ENCODE data around the gene FIBP. TPM values are rescaled to one million over a fixed set of nuclear protein-coding genes. Genes with fewer than 3 reads are reported as not detected.

FIBP gene
- total RNA-seq: 10 to 100 TPM; 80.4 to 89.0 TPM

GRCh38 chr11:65888163-65888814, at the start of gene FIBP:
Gene FIBP (minus strand): TSS chr11:65888471. CDS start chr11:65888418, 53 bp downstream.
- Mint-ChIP-seq H3K27ac (peak within 1 kb of the TSS; percentile 96), H3K4me3 (peak within 1 kb of the TSS; percentile 98), H3K9me3 (ENCODE audit: insufficient read depth) (no peaks in the 10 kb centered on the region), H3K27me3 (ENCODE audit: low read depth) (no peaks in the 10 kb centered on the region), H3K36me3 (ENCODE audit: low read depth) (peaks cover 47% of the 10 kb centered on the region), H3K4me1 (ENCODE audit: low read depth) (peaks cover 70% of the 10 kb centered on the region)
- ChIA-PET CTCF (interaction anchor here (0.7 to 19.5 kb wide), 36 partner anchors 9 to 313 kb away, joined by 3 to 584 read pairs (median 6); partner anchors contain the start of genes AP5B1, BANF1, C11orf68 and CFL1), POLR2A (interaction anchor here (0.8 to 19.3 kb wide), 12 partner anchors 8 to 114 kb away, joined by 3 to 305 read pairs (median 8); partner anchors contain the start of genes BANF1, C11orf68, CFL1 and CTSW)
- ATAC-seq (peak; percentile 62), DNase-seq (peak; percentile 98)

GRCh38 chr11:65937766-65938165, 49.5 kb upstream of the FIBP start:
- no peaks in the 10 kb centered on the region for H3K9me3 Mint-ChIP-seq (ENCODE audit: insufficient read depth)
- ChIA-PET POLR2A (interaction anchor here (0.6 to 0.9 kb wide), 2 partner anchors 37 to 210 kb away, joined by 5 read pairs; no protein-coding TSS in a partner anchor), CTCF (interaction anchor here (0.7 to 1.0 kb wide), 2 partner anchors 19 to 48 kb away, joined by 3 read pairs; no protein-coding TSS in a partner anchor)
- peaks cover 3% of the 10 kb centered on the region for H3K4me1 Mint-ChIP-seq (ENCODE audit: low read depth)
- no peak for ATAC-seq
- peaks cover 20% of the 10 kb centered on the region for H3K27me3 Mint-ChIP-seq (ENCODE audit: low read depth)
- H3K27ac Mint-ChIP-seq: no peak overlapping the region
- no peaks in the 10 kb centered on the region for H3K36me3 Mint-ChIP-seq (ENCODE audit: low read depth)
- no peak for DNase-seq
- no peak overlapping the region for H3K4me3 Mint-ChIP-seq

GRCh38 chr11:65934014-65934413, 45.7 kb upstream of the FIBP start:
- H3K4me1 Mint-ChIP-seq (ENCODE audit: low read depth): peaks cover 34% of the 10 kb centered on the region
- no peak overlapping the region for H3K27ac Mint-ChIP-seq
- peaks cover 6% of the 10 kb centered on the region for H3K36me3 Mint-ChIP-seq (ENCODE audit: low read depth)
- H3K27me3 Mint-ChIP-seq (ENCODE audit: low read depth): peaks cover 11% of the 10 kb centered on the region
- ChIA-PET CTCF (interaction anchor here (0.8 to 2.0 kb wide), 4 partner anchors 16 to 50 kb away, joined by 3 to 6 read pairs (median 4); partner anchors contain the start of gene CCDC85B), POLR2A (no interaction called here)
- H3K9me3 Mint-ChIP-seq (ENCODE audit: insufficient read depth): no peaks in the 10 kb centered on the region
- no peak for DNase-seq
- H3K4me3 Mint-ChIP-seq: no peak overlapping the region
- ATAC-seq: no peak

- no peaks in the 10 kb centered on the region for H3K9me3 Mint-ChIP-seq (ENCODE audit: insufficient read depth)
- peak overlapping the region; percentile 82 for H3K27ac Mint-ChIP-seq
- ATAC-seq (no peak), DNase-seq (no peak)
- H3K36me3 Mint-ChIP-seq (ENCODE audit: low read depth): peaks cover 12% of the 10 kb centered on the region
- no peak overlapping the region for H3K4me3 Mint-ChIP-seq
- POLR2A ChIA-PET: interaction anchor here (0.7 to 3.7 kb wide), 5 partner anchors 9 to 46 kb away, joined by 3 to 24 read pairs (median 4); partner anchors contain the start of genes CCDC85B and FIBP
- peaks cover 2% of the 10 kb centered on the region for H3K27me3 Mint-ChIP-seq (ENCODE audit: low read depth)
- H3K4me1 Mint-ChIP-seq (ENCODE audit: low read depth): peaks cover 48% of the 10 kb centered on the region
- CTCF ChIA-PET: interaction anchor here (0.9 to 2.6 kb wide), 12 partner anchors 9 to 153 kb away, joined by 3 to 43 read pairs (median 6); partner anchors contain the start of genes CCDC85B and FIBP
Observed at GRCh38 chr11:65932558-65932919, 44.3 kb upstream of the FIBP start.

GRCh38 chr11:65931773-65932557, 43.7 kb upstream of the FIBP start:
- Mint-ChIP-seq H3K27ac (peak overlapping the region; percentile 82), H3K9me3 (ENCODE audit: insufficient read depth) (no peaks in the 10 kb centered on the region), H3K27me3 (ENCODE audit: low read depth) (no peaks in the 10 kb centered on the region), H3K36me3 (ENCODE audit: low read depth) (peaks cover 12% of the 10 kb centered on the region), H3K4me1 (ENCODE audit: low read depth) (peaks cover 54% of the 10 kb centered on the region), H3K4me3 (no peak overlapping the region)
- peak; percentile 46 for DNase-seq
- no peak for ATAC-seq
- ChIA-PET POLR2A (interaction anchor here (0.7 to 3.7 kb wide), 9 partner anchors 9 to 72 kb away, joined by 3 to 24 read pairs (median 3); partner anchors contain the start of genes CCDC85B, FIBP and SART1), CTCF (interaction anchor here (1.0 to 2.6 kb wide), 11 partner anchors 8 to 72 kb away, joined by 3 to 43 read pairs (median 6); partner anchors contain the start of genes CCDC85B and FIBP)

GRCh38 chr11:65928667-65929066, 40.4 kb upstream of the FIBP start:
- H3K4me1 Mint-ChIP-seq (ENCODE audit: low read depth): peaks cover 62% of the 10 kb centered on the region
- peak overlapping the region; percentile 73 for H3K4me3 Mint-ChIP-seq
- no peaks in the 10 kb centered on the region for H3K9me3 Mint-ChIP-seq (ENCODE audit: insufficient read depth)

GRCh38 chr11:65927904-65928397, 39.7 kb upstream of the FIBP start:
- peak overlapping the region; percentile 96 for H3K27ac Mint-ChIP-seq
- H3K27me3 Mint-ChIP-seq (ENCODE audit: low read depth): no peaks in the 10 kb centered on the region
- DNase-seq: peak; percentile 93
- peak; percentile 89 for ATAC-seq
- no peaks in the 10 kb centered on the region for H3K9me3 Mint-ChIP-seq (ENCODE audit: insufficient read depth)
- ChIA-PET POLR2A (interaction anchor here (0.6 to 1.3 kb wide), 18 partner anchors 9 to 118 kb away, joined by 3 to 7 read pairs (median 3); partner anchors contain the start of genes BANF1, C11orf68, CCDC85B and CFL1), CTCF (interaction anchor here (0.9 to 4.3 kb wide), 10 partner anchors 15 to 216 kb away, joined by 3 to 33 read pairs (median 4); partner anchors contain the start of genes CCDC85B, FIBP, KAT5 and MUS81)
- H3K4me1 Mint-ChIP-seq (ENCODE audit: low read depth): peaks cover 61% of the 10 kb centered on the region
- H3K36me3 Mint-ChIP-seq (ENCODE audit: low read depth): peaks cover 25% of the 10 kb centered on the region
- peak overlapping the region; percentile 73 for H3K4me3 Mint-ChIP-seq

More at GRCh38 chr11:65928667-65929066, 40.4 kb upstream of the FIBP start:
- ChIA-PET POLR2A (interaction anchor here (0.7 to 1.3 kb wide), 11 partner anchors 11 to 119 kb away, joined by 3 to 7 read pairs (median 3); partner anchors contain the start of genes BANF1, C11orf68, CCDC85B and EIF1AD), CTCF (interaction anchor here (0.6 to 4.3 kb wide), 13 partner anchors 14 to 217 kb away, joined by 3 to 33 read pairs (median 4); partner anchors contain the start of genes CCDC85B, FIBP, KAT5 and MUS81)
- ATAC-seq (peak; percentile 10), DNase-seq (peak; percentile 41)
- H3K27me3 Mint-ChIP-seq (ENCODE audit: low read depth): no peaks in the 10 kb centered on the region
- H3K36me3 Mint-ChIP-seq (ENCODE audit: low read depth): peaks cover 18% of the 10 kb centered on the region
- H3K27ac Mint-ChIP-seq: peak overlapping the region; percentile 96

GRCh38 chr11:65925397-65925796, 37.1 kb upstream of the FIBP start:
- ChIA-PET POLR2A (interaction anchor here (0.6 to 0.9 kb wide), 2 partner anchors 10 to 11 kb away, joined by 3 read pairs; no protein-coding TSS in a partner anchor), CTCF (interaction anchor here (4.3 kb wide), 1 partner anchor 36 kb away, joined by 33 read pairs; the partner anchor contains the start of genes CCDC85B and FIBP)
- H3K4me1 Mint-ChIP-seq (ENCODE audit: low read depth): peaks cover 58% of the 10 kb centered on the region
- peak overlapping the region; percentile 37 for H3K27ac Mint-ChIP-seq
- no peak for ATAC-seq
- H3K9me3 Mint-ChIP-seq (ENCODE audit: insufficient read depth): no peaks in the 10 kb centered on the region
- H3K27me3 Mint-ChIP-seq (ENCODE audit: low read depth): no peaks in the 10 kb centered on the region
- no peak for DNase-seq
- H3K4me3 Mint-ChIP-seq: no peak overlapping the region
- H3K36me3 Mint-ChIP-seq (ENCODE audit: low read depth): peaks cover 40% of the 10 kb centered on the region

GRCh38 chr11:65922565-65922964, 34.3 kb upstream of the FIBP start:
- peak overlapping the region; percentile 71 for H3K27ac Mint-ChIP-seq
- ATAC-seq: no peak

GRCh38 chr11:65921876-65922275, 33.6 kb upstream of the FIBP start:
- H3K4me3 Mint-ChIP-seq: peak overlapping the region; percentile 43
- POLR2A ChIA-PET: interaction anchor here (0.7 to 1.2 kb wide), 2 partner anchors 11 to 32 kb away, joined by 3 to 4 read pairs; partner anchors contain the start of gene CCDC85B
- CTCF ChIA-PET: interaction anchor here (1.1 to 2.4 kb wide), 2 partner anchors 33 to 37 kb away, joined by 7 to 10 read pairs; partner anchors contain the start of gene FIBP
- H3K27ac Mint-ChIP-seq: peak overlapping the region; percentile 61
- ATAC-seq (no peak), DNase-seq (no peak)
- H3K27me3 Mint-ChIP-seq (ENCODE audit: low read depth): no peaks in the 10 kb centered on the region
- H3K4me1 Mint-ChIP-seq (ENCODE audit: low read depth): peaks cover 41% of the 10 kb centered on the region
- H3K9me3 Mint-ChIP-seq (ENCODE audit: insufficient read depth): no peaks in the 10 kb centered on the region
- H3K36me3 Mint-ChIP-seq (ENCODE audit: low read depth): peaks cover 40% of the 10 kb centered on the region

More at GRCh38 chr11:65922565-65922964, 34.3 kb upstream of the FIBP start:
- peaks cover 42% of the 10 kb centered on the region for H3K4me1 Mint-ChIP-seq (ENCODE audit: low read depth)
- peak overlapping the region; percentile 43 for H3K4me3 Mint-ChIP-seq
- H3K9me3 Mint-ChIP-seq (ENCODE audit: insufficient read depth): no peaks in the 10 kb centered on the region
- CTCF ChIA-PET: interaction anchor here (0.7 to 2.4 kb wide), 3 partner anchors 32 to 38 kb away, joined by 4 to 10 read pairs (median 7); partner anchors contain the start of genes CCDC85B and FIBP
- peaks cover 37% of the 10 kb centered on the region for H3K36me3 Mint-ChIP-seq (ENCODE audit: low read depth)
- POLR2A ChIA-PET: interaction anchor here (0.9 to 1.2 kb wide), 3 partner anchors 8 to 45 kb away, joined by 4 read pairs; no protein-coding TSS in a partner anchor
- H3K27me3 Mint-ChIP-seq (ENCODE audit: low read depth): no peaks in the 10 kb centered on the region
- no peak for DNase-seq
